ENCODE data around the gene TCFL5.
A peak's percentile ranks its signal among the peaks of the same experiment; 100 is the strongest.

TCFL5 gene

DNA sequence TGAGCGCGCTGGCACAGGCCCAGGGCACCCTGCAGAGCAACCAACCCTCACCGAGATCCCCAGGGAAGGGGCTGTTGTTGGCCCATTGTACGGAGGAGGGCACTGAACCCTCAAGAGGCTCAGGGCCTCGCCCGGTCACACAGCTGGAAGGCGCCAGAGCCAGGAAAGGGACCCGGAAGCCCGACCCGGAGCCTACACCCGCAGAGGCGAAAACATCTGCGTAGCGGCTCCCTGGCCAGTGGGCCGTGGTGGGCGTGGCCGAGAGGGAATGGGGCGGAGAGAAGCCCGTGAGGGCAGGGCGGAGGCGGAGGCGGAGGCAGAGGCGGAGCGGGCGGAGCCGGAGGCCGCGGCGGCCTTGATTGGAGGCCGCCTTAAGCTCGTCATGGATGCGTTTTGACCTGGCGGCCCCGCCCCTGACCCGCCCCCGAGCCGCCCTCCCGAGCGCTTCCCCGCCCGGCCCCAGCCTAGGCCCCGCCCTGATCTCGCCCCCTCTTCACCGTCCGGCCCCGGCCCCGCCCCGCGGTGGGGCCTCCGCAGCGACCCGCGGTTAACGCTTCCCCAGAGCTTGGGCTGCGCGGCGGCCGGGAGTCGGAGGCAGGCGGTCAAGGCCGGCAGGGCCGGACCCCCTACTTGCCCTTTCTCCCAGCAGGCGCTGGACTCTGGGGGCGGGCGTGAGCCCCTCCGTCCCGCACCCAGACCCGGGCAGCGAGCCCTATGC is 67.5 kb downstream of the TCFL5 start:
- peak; percentile 93 for DNase-seq

DNA sequence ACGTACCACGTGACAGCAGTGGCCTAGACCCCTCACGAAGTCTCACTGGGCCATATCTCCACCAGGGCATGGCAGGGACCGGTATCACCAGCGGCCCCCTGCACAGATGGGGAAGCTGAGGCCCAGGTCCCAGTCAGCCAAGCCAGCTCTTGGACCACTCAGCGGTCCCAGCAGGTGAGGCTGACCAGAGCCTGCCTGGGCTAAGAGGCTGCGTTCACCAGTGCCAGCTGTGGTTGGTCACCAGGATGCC is 67.9 kb downstream of the TCFL5 start:
- DNase-seq, result no peak

DNA sequence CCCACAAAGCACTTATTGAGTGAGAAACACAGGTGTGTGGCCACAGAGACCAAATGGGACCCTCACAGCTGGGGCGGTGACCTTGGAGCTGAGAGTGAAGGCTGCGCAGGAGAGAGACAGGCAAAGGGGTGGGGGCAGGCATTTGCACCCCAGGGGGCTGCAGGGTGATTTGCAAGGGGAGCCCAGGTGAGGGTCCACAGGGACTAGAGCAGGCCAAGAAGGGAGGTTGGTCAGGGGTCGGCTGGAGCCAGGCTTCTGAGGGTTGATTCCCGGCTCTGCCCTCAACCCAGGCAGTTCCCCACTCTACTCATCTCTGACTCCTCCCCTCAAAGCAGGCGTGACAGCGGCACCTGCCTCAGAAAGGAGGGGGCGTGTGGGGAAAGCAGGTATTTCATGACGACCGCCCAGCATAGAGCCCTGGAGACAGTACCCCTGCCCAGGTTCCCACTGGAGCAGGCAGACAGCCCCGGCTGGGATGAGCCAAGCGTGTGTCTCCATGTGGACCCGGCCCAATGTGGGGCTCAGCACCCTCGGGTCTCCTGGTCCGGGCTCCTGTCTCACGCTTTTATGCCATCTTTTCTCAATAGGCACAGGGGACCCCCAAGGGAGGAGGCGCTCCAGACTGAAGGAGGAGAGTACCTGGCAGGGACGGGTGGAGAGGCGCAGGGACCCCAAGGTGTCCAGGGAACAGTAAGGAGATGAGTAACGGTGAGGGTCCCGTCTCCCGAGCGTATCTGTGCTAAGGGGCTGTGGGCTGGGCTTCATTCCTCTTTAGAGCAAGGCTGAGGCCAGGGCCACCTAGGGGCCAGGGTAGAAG is 68.5 kb downstream of the TCFL5 start:
- DNase-seq, result peak; percentile 41

GRCh38 chr20:62792182-62792939 is 69.3 kb downstream of the TCFL5 start:
- DNase-seq, result no peak

DNA sequence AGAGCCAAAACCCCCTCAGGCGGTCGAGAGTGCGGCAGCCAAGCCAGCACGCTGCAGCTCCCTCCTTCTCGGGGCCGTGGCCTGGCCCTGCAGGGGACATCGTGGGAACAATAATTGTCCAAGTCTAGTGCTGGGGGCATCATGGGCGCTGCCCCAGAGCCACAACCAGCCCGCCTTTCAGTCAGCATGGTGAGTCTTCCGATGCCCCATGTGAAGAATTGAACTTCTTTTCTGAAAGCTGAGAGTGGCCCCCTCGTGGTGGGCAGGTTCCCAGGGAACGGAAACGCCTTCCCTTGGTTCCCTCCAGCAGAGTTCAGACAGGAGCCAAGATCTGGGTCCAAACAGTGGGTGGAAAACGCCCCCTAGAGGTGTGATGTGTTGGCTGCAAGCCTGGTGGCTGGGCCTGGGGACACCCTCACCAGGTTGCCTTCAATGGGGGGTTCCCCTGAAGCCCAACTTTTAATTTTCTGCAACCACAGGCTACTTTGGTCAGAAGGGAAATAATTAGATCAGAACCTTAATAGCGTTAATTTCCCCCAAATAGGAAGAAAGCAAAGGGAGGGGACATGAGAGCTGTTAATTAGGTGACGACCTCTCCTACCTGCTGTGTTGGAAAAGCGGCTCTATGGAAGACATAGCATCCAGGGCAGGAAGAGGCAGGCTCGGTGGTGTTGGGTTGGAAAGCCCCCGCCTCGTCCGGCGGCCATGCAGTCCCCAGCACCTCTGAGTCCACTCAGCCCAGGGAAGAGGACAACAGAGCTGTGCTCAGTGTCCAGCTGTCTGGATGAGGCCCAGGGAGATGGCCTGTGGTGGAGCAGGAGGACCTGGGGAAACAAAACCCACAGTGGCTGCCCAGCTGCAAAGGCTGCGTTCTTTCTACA is 70.1 kb downstream of the TCFL5 start:
- DNase-seq, result peak; percentile 94

Measured in COR-L47 (cell line).